Colonic mucosa (tissue), 4 donors: ENCODE measurements around the gene IGFALS. TPM values are rescaled to one million over a fixed set of nuclear protein-coding genes. Genes with fewer than 3 reads are reported as not detected.
A peak's percentile ranks its signal among the peaks of the same experiment; 100 is the strongest.

Experiments
- DNase-seq: peaks from one replicate; pipeline ENCODE4 v3.0.0-alpha.2; 2020
- H3K27ac ChIP-seq: fragments of 200-600 bp; one replicate; pipeline ENCODE4 v1.8.0; 2021
- H3K27me3 ChIP-seq: fragments of 200-600 bp; one replicate; pipeline ENCODE4 v1.8.0; 2021
- H3K36me3 ChIP-seq: fragments of 200-600 bp; one replicate; pipeline ENCODE4 v1.8.0; 2021
- H3K4me1 ChIP-seq: fragments of 200-600 bp; one replicate; pipeline ENCODE4 v1.8.0; 2021; ENCODE audit warnings: mild to moderate bottlenecking
- H3K4me3 ChIP-seq: fragments of 200-600 bp; one replicate; pipeline ENCODE4 v1.8.0; 2021
- H3K9ac ChIP-seq, 2 donors: one replicate each; pipeline ENCODE4 v1.7.0; 2013; ENCODE audit warnings: control low read depth in 2 of 2, low read depth in 2 of 2, low read length in 2 of 2
- H3K9me3 ChIP-seq: fragments of 200-600 bp; one replicate; pipeline ENCODE4 v1.8.0; 2021
- intact Hi-C: fragments of 100-400 bp; cut with DNase I; formaldehyde crosslinking; loops from one replicate; pipeline ENCODE4 v1.14.1; 2022
- total RNA-seq, 2 donors: library from RNA; stranded (reverse); fragmentation: NEBNext Ultra II Directional in 1 of 2; extraction: Animal tissue kit (Norgen Biotek cat#: 25700) in 1 of 2; gene quantifications; one replicate each; pipeline ENCODE4 v1.2.1, GENCODE V29; 2021
- TF ChIP-seq, protein P1 (sequence below): fragments of 200-600 bp; IDR thresholded peaks from one replicate; pipeline ENCODE4 v1.8.0; 2022; ENCODE audit warnings: antibody characterized with exemption, mild to moderate bottlenecking
- donor health status: healthy.
- donor health status: DM: no; HTN: no; CAD: no.
- donor health status: DM: no; HTN: no; CAD: no.

Gene IGFALS
- total RNA-seq, 2 donors from 2014 or later: 5.7 to 7.0 TPM

- Histone ChIP-seq H3K9ac (no peak overlapping the region), H3K27me3 (no peaks in the 10 kb centered on the region), H3K4me3 (no peak overlapping the region), H3K27ac (no peak overlapping the region), H3K9me3 (no peaks in the 10 kb centered on the region), H3K4me1 (no peaks in the 10 kb centered on the region), H3K36me3 (no peaks in the 10 kb centered on the region)
- TF ChIP-seq, protein P1, sequence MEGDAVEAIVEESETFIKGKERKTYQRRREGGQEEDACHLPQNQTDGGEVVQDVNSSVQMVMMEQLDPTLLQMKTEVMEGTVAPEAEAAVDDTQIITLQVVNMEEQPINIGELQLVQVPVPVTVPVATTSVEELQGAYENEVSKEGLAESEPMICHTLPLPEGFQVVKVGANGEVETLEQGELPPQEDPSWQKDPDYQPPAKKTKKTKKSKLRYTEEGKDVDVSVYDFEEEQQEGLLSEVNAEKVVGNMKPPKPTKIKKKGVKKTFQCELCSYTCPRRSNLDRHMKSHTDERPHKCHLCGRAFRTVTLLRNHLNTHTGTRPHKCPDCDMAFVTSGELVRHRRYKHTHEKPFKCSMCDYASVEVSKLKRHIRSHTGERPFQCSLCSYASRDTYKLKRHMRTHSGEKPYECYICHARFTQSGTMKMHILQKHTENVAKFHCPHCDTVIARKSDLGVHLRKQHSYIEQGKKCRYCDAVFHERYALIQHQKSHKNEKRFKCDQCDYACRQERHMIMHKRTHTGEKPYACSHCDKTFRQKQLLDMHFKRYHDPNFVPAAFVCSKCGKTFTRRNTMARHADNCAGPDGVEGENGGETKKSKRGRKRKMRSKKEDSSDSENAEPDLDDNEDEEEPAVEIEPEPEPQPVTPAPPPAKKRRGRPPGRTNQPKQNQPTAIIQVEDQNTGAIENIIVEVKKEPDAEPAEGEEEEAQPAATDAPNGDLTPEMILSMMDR: no peak
- intact Hi-C loops: no loop called here
- DNase-seq: no peak
These were observed 5.3 kb downstream of the IGFALS start for GRCh38 chr16:1788095-1788707.

GRCh38 chr16:1787322-1788094 lies 6.0 kb downstream of the IGFALS start:
- intact Hi-C loops: no loop called here
- no peaks in the 10 kb centered on the region for H3K9me3 ChIP-seq
- H3K36me3 ChIP-seq: no peaks in the 10 kb centered on the region
- no peaks in the 10 kb centered on the region for H3K27me3 ChIP-seq
- no peak overlapping the region for H3K4me3 ChIP-seq
- peak; percentile 16 for DNase-seq
- H3K9ac ChIP-seq: no peak overlapping the region
- H3K27ac ChIP-seq: no peak overlapping the region
- H3K4me1 ChIP-seq: no peaks in the 10 kb centered on the region
- TF ChIP-seq, protein P1: no peak

GRCh38 chr16:1787056-1787321 lies 6.5 kb downstream of the IGFALS start:
- TF ChIP-seq, protein P1: no peak
- no peaks in the 10 kb centered on the region for H3K4me1 ChIP-seq
- DNase-seq: no peak
- H3K9ac ChIP-seq: no peak overlapping the region
- H3K36me3 ChIP-seq: no peaks in the 10 kb centered on the region
- H3K27ac ChIP-seq: no peak overlapping the region
- intact Hi-C loops: no loop called here
- no peak overlapping the region for H3K4me3 ChIP-seq
- no peaks in the 10 kb centered on the region for H3K27me3 ChIP-seq
- no peaks in the 10 kb centered on the region for H3K9me3 ChIP-seq

DNA sequence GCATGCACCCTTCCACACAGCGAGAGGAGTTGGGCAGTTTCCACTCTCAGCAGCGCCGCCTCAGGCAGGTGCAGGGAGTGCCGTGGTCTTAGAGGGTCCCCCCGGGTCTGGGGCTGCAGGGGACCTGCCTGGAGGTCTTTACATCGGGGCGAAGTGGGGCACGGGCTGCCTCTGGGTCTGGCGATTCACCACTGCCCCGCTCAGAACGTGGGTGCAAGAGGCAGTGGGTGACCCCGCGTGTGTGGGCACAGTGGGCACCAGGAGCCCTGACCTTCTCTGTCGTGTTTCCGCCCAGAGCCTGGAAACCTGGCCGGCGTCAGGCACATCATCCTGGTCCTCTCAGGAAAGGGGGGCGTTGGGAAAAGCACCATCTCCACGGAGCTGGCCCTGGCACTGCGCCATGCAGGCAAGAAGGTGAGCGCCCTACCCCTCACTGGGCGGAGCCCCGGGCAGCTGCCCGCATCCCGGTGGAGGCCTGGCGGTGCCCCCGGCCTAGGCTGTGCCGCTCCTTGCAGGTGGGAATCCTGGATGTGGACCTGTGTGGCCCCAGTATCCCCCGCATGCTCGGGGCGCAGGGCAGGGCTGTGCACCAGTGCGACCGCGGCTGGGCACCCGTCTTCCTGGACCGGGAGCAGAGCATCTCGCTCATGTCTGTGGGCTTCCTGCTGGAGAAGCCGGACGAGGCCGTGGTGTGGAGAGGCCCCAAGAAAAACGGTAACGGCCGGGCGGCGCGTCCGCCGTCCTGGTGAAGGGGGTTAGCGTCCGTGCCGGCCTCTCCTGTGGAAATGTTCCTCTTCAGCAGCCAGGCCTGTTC lies 7.1 kb downstream of the IGFALS start:
- intact Hi-C loops: no loop called here
- Histone ChIP-seq H3K9ac (no peak overlapping the region), H3K27me3 (no peaks in the 10 kb centered on the region), H3K9me3 (no peaks in the 10 kb centered on the region), H3K4me1 (peaks cover 2% of the 10 kb centered on the region), H3K27ac (no peak overlapping the region), H3K4me3 (no peak overlapping the region), H3K36me3 (no peaks in the 10 kb centered on the region)
- peak; percentile 16 for DNase-seq
- TF ChIP-seq, protein P1: no peak

DNA sequence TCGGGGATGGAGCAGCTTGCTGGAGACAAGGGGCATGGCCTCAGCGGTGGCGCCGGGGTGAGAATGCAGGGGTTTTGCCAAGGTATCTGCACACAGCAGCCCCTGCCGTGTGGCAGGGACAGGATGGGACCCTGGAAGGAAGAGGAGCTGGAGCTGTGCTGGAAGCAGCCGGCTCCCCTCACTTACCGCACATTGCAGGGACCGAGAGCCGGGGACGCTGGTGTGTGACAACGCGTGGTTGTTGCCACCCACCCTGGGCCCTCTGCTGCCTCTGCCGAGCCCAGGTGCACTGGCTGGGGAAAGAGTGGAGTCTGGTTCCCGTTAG lies 7.7 kb downstream of the IGFALS start:
- Histone ChIP-seq H3K27ac (no peak overlapping the region), H3K4me1 (peaks cover 8% of the 10 kb centered on the region), H3K9ac (no peak overlapping the region), H3K36me3 (no peaks in the 10 kb centered on the region), H3K27me3 (no peaks in the 10 kb centered on the region), H3K4me3 (no peak overlapping the region), H3K9me3 (no peaks in the 10 kb centered on the region)
- TF ChIP-seq, protein P1: no peak
- DNase-seq: no peak
- intact Hi-C loops: no loop called here
